K562 (cell line): ENCODE results near the gene PPIL1. TPM values are rescaled to one million over a fixed set of nuclear protein-coding genes. Genes with fewer than 3 reads are reported as not detected.

Source experiments
- ATAC-seq: fragments of 200-7000 bp; cut with Tn5 transposase; 3 replicates; pipeline ENCODE4 v1.9.1; 2020; ENCODE audit warnings: moderate library complexity
- BruUV-seq: library from RNA; stranded (reverse); fragments of 400-500 nt; replicated peaks from 2 replicates; lab custom pipeline; 2021; lab: Mats Ljungman, UMichigan
- CTCF ChIA-PET: fragments of 300-600 bp; formaldehyde crosslinking; extraction: SDS; loops from one replicate; lab custom pipeline; 2021; ENCODE audit warnings: low intra/inter-chr PET ratio; lab: Yijun Ruan, JAX
- POLR2A ChIA-PET: fragments of 300-600, 350-650 bp; sonication (Branson Sonifier 250); formaldehyde crosslinking; extraction: SDS; loops from one replicate; lab custom pipeline; 2021; ENCODE audit warnings: antibody characterized with exemption, inconsistent platforms; lab: Yijun Ruan, JAX
- DNase-seq, 4 experiments: peaks; one replicate each; pipeline versions ENCODE4 v3.0.0 to v3.0.0-alpha.2; 2011 to 2018; ENCODE audit warnings: low spot score in 3 of 4, mixed read lengths in 3 of 4; ENCODE audit errors: extremely low read depth in 1 of 4
- FAIRE-seq: peaks from 2 replicates; lab custom pipeline; 2011; peaks lifted over from hg19 to GRCh38; lab: Jason Lieb, UNC
- H2AFZ ChIP-seq: 2 replicates; pipeline ENCODE4 v1.6.0; 2011; ENCODE audit warnings: low read depth, low read length, control low read depth, inconsistent platforms
- H3K27ac ChIP-seq: fragments of 200-600 bp; 3 replicates; pipeline ENCODE4 v1.8.0; 2011; ENCODE audit warnings: low read depth, mild to moderate bottlenecking, control low read depth, inconsistent platforms, low read length, moderate library complexity, mixed read lengths; ENCODE audit errors: extremely low read depth
- H3K27me3 ChIP-seq, 2 experiments: fragments of 300-600 bp in 1 of 2; 2 replicates in 1 of 2; 3 replicates in 1 of 2; pipeline versions ENCODE4 v1.6.0 to v1.8.0; 2011; ENCODE audit warnings: inconsistent platforms in 2 of 2, low read length in 2 of 2, mild to moderate bottlenecking in 1 of 2, mixed read lengths in 1 of 2, moderate library complexity in 1 of 2; ENCODE audit not compliant: control insufficient read depth in 2 of 2, insufficient read depth in 2 of 2
- H3K36me3 ChIP-seq: fragments of 300-600 bp; 3 replicates; pipeline ENCODE4 v1.8.0; 2011; ENCODE audit warnings: mild to moderate bottlenecking, low read length, inconsistent platforms; ENCODE audit not compliant: control insufficient read depth, insufficient read depth
- H3K4me1 ChIP-seq, 2 experiments: fragments of 200-600 bp in 1 of 2; replicated peaks in 1 of 2; 2 replicates in 1 of 2; 3 replicates in 1 of 2; pipeline versions ENCODE4 v1.5.1 to v1.8.0; 2011; ENCODE audit warnings: inconsistent platforms in 2 of 2, low read length in 2 of 2, mild to moderate bottlenecking in 1 of 2, mixed read lengths in 1 of 2, moderate library complexity in 1 of 2; ENCODE audit not compliant: control insufficient read depth in 2 of 2, insufficient read depth in 2 of 2
- H3K4me2 ChIP-seq: 2 replicates; pipeline ENCODE4 v1.6.1; 2011; ENCODE audit warnings: low read length, control low read depth, inconsistent platforms, mixed read lengths; ENCODE audit not compliant: insufficient read depth
- H3K4me3 ChIP-seq: fragments of 200-600 bp; sonication (generic), shearing (Covaris generic); 2 replicates; pipeline ENCODE4 v1.5.1; 2016; ENCODE audit warnings: control low read depth, inconsistent platforms
- H3K79me2 ChIP-seq: fragments of 200-600 bp; 3 replicates; pipeline ENCODE4 v1.8.0; 2011; ENCODE audit warnings: low read length, inconsistent platforms; ENCODE audit not compliant: control insufficient read depth, insufficient read depth
- H3K9ac ChIP-seq, 2 experiments: 2 replicates each; pipeline versions ENCODE4 v1.6.0 to v1.6.1; 2011; ENCODE audit warnings: low read depth in 2 of 2, low read length in 2 of 2, control low read depth in 1 of 2, inconsistent platforms in 1 of 2, mild to moderate bottlenecking in 1 of 2, mixed read lengths in 1 of 2; ENCODE audit not compliant: insufficient read depth in 1 of 2
- H3K9me1 ChIP-seq: one replicate; pipeline ENCODE4 v1.6.0; 2011; ENCODE audit warnings: inconsistent platforms, mild to moderate bottlenecking, low read length, moderate library complexity; ENCODE audit not compliant: control insufficient read depth, insufficient read depth
- H3K9me3 ChIP-seq: replicated peaks from 2 replicates; pipeline ENCODE4 v1.5.1; 2011; ENCODE audit warnings: low read depth, low read length, inconsistent platforms; ENCODE audit not compliant: control insufficient read depth, insufficient read depth
- H4K20me1 ChIP-seq: replicated peaks from 2 replicates; pipeline ENCODE4 v1.6.1; 2011; ENCODE audit warnings: low read length, inconsistent platforms, mixed read lengths; ENCODE audit not compliant: control insufficient read depth, insufficient read depth
- ERF ChIP-seq: fragments of 450-650 bp; formaldehyde crosslinking; IDR thresholded peaks from 2 replicates; pipeline ENCODE4 v1.4.0; 2020; ENCODE audit warnings: mild to moderate bottlenecking, mixed read lengths
- GABPA ChIP-seq: fragments of 200-800 bp; sonication (Bioruptor generic); conservative IDR thresholded peaks from 2 replicates; pipeline ENCODE4 v1.6.1; 2016; ENCODE audit warnings: low read depth, missing genetic modification characterization, missing compliant biosample characterization
- JUND ChIP-seq, 2 experiments: IDR thresholded peaks; 2 replicates in 1 of 2; 3 replicates in 1 of 2; pipeline ENCODE4 v1.6.1; 2011; ENCODE audit warnings: borderline replicate concordance in 2 of 2, low read depth in 2 of 2, low read length in 2 of 2, improper control_type of control experiment in 1 of 2, missing biosample characterization in 1 of 2, missing genetic modification characterization in 1 of 2, missing genetic modification reagents in 1 of 2
- MAZ ChIP-seq, 2 experiments: fragments of 450-650 bp in 1 of 2; sonication (generic) in 1 of 2; formaldehyde crosslinking; IDR thresholded peaks in 1 of 2; conservative IDR thresholded peaks in 1 of 2; 2 replicates each; pipeline versions ENCODE4 v1.4.0 to v1.5.0; 2020; ENCODE audit warnings: mild to moderate bottlenecking in 1 of 2, missing genetic modification reagents in 1 of 2
- MBD2 ChIP-seq: sonication (generic); IDR thresholded peaks from 2 replicates; pipeline ENCODE4 v1.6.1; 2016; ENCODE audit warnings: low read depth, borderline replicate concordance
- PHB ChIP-seq: fragments of 250-450 bp; sonication (Bioruptor Pico); IDR thresholded peaks from 2 replicates; pipeline ENCODE4 v1.5.0; 2021
- XRCC5 ChIP-seq: fragments of 200-400 bp; formaldehyde crosslinking; IDR thresholded peaks from 2 replicates; pipeline ENCODE4 v1.6.1; 2017; ENCODE audit warnings: low read depth, mild to moderate bottlenecking, low read length
- ZFX ChIP-seq: sonication (generic); formaldehyde crosslinking; IDR thresholded peaks from 2 replicates; pipeline ENCODE4 v1.8.0; 2022; ENCODE audit warnings: mild to moderate bottlenecking, missing genetic modification reagents, moderate library complexity
- ZNF639 ChIP-seq, 2 experiments: fragments of 200-800 bp in 1 of 2; sonication (Bioruptor generic) in 1 of 2; sonication (generic) in 1 of 2; formaldehyde crosslinking in 1 of 2; IDR thresholded peaks in 1 of 2; conservative IDR thresholded peaks in 1 of 2; 2 replicates each; pipeline versions ENCODE4 v1.5.0 to v1.6.1; 2016 to 2020; ENCODE audit warnings: missing compliant biosample characterization in 1 of 2, missing genetic modification characterization in 1 of 2, missing genetic modification reagents in 1 of 2
- WGBS: fragments of 100-300 bp; shearing (Covaris generic); methylation state at CpG from one replicate; pipeline ENCODE4 v1.1.6; 2016; ENCODE audit warnings: low coverage, mixed read lengths; ENCODE audit not compliant: insufficient coverage; ENCODE audit errors: missing lambda C conversion rate; 5-methylcytosine and 5-hydroxymethylcytosine counted together
- in situ Hi-C: fragments of 300-500 bp; cut with MboI; formaldehyde crosslinking; loops from 4 replicates; pipeline ENCODE4 v1.15.0; 2018; ENCODE audit warnings: inconsistent platforms, mixed read lengths
- intact Hi-C: fragments of 100-400 bp; cut with micrococcal nuclease; formaldehyde crosslinking; loops from 2 replicates; pipeline ENCODE4 v1.14.2; 2022
- polyA plus RNA-seq, 8 experiments: library from polyadenylated mRNA; depleted of rRNA in 4 of 8; stranded (reverse) in 5 of 8; unstranded in 3 of 8; fragments of >200 nt; fragmentation: Nextera tagmentation in 2 of 8; fragmentation: Illumina TruSeq in 1 of 8; extraction: Ambion mirVana in 2 of 8; extraction: Trizol in 1 of 8; gene quantifications; 2 replicates each; pipeline versions ENCODE4 v1.2.1 to v1.2.3, GENCODE V29; 2011 to 2014; ENCODE audit warnings: inconsistent platforms in 1 of 8, missing spikeins in 1 of 8
- total RNA-seq, 7 experiments: library from RNA; depleted of rRNA in 6 of 7; stranded (reverse); fragments of >200 nt in 6 of 7; fragmentation: Illumina TruSeq in 2 of 7; extraction: Trizol in 2 of 7; gene quantifications; 2 replicates each; pipeline versions ENCODE4 v1.2.1 to v1.2.3, GENCODE V29; 2011 to 2021; ENCODE audit warnings: low replicate concordance in 1 of 7
- TF ChIP-seq, protein P1 (sequence below): fragments of 450-650 bp; formaldehyde crosslinking; IDR thresholded peaks from 2 replicates; pipeline ENCODE4 v1.4.0; 2020; ENCODE audit warnings: mild to moderate bottlenecking, moderate library complexity
- TF ChIP-seq, protein P2 (sequence below), 2 experiments: IDR thresholded peaks in 1 of 2; conservative IDR thresholded peaks in 1 of 2; 2 replicates each; pipeline ENCODE4 v1.6.1; 2016; ENCODE audit warnings: low read depth in 2 of 2, mild to moderate bottlenecking in 1 of 2, missing compliant biosample characterization in 1 of 2, missing genetic modification characterization in 1 of 2, moderate library complexity in 1 of 2
- TF ChIP-seq, protein P3 (sequence below): fragments of 250-450 bp; sonication (Bioruptor Pico); IDR thresholded peaks from 2 replicates; pipeline ENCODE4 v1.8.0; 2021; ENCODE audit warnings: moderate library complexity, mild to moderate bottlenecking, inconsistent platforms

The PPIL1 gene
- total and polyA plus RNA-seq, 9 of the 15 experiments (the other 6 are each of a cell fraction or from before 2014, with no cell fraction given), result 65.8 to 205 (median 130) TPM

DNA sequence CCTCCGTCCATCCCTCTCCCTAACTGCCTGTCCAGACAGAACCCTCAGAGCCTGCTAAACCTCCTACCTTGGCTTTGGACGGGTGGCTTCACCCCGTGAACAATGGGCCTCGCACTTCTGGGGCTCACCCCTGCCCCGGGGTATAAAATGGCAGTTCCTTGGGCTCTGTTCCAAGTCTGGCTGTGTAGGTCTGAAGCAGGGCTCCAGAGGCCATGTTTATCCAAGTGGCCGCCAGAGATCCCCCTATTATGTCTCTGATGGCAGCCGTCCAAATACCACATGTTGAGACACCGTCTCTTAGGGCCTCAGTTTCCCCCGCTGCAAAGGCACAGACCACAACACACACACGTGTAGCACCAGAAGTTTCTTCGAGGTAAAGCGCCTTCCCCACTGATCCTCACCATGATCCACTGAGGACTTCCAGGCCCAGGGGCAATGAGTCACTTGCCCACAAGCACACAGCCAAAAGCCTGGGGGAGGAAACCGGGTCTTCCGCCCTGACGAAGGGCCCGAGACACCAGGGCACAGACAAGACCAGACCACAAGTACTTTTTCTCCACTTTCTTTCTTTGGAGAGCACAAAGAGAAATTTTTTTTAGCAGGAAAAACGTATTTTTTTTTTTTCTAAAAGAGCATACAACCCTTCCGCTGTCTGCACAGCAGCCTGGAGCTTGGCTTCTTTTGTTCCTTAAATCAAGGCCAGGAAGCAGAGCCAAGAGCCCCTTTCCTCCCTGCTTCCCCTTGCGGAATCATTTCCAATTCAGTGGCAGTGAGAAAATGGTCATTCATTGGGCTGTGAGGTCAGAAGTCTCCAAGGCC, 47.1 kb downstream of the PPIL1 start:
- ChIA-PET POLR2A (interaction anchor here (0.6 to 2.4 kb wide), 5 partner anchors 8 to 143 kb away, joined by 3 to 7 read pairs (median 3); no protein-coding TSS in a partner anchor), CTCF (no interaction called here)
- H3K27ac ChIP-seq, result 0 out of 3 replicates have a peak overlapping the region, but pooled peaks have one; percentile 3
- H2AFZ ChIP-seq, result peak overlapping the region; percentile 81
- H3K9ac ChIP-seq, result peak overlapping the region; percentile 9 to 75; a peak in 3 of 4 replicates
- peak; percentile 51 for FAIRE-seq
- H3K4me3 ChIP-seq, result no peak overlapping the region
- BruUV-seq, result no TSS peak
- H3K4me1 ChIP-seq, result peaks cover 20 to 45% of the 10 kb centered on the region in 2 experiments
- H3K27me3 ChIP-seq, result no peaks in the 10 kb centered on the region
- H4K20me1 ChIP-seq, result no peaks in the 10 kb centered on the region
- in situ Hi-C loops (no loop called here), intact Hi-C loops (no loop called here)
- no peaks in the 10 kb centered on the region for H3K9me3 ChIP-seq
- peak overlapping the region; percentile 11; the same call in 1 of the 2 replicates for H3K4me2 ChIP-seq
- peak; percentile 37; the same call in 2 of the 3 replicates for ATAC-seq
- no peaks in the 10 kb centered on the region for H3K36me3 ChIP-seq
- no peaks in the 10 kb centered on the region for H3K79me2 ChIP-seq
- 33% methylated on average over 19 of the region's 19 CpGs for WGBS
- DNase-seq, result peak; percentile 69 to 78 (median 71)
- no peaks in the 10 kb centered on the region for H3K9me1 ChIP-seq
- TF ChIP-seq ERF (CRISPR knock-in tag) (peak; percentile 84; the same call in 1 of the 2 replicates), MAZ (CRISPR knock-in tag; conservative IDR thresholded peaks at IDR 0.05 in 1 of 2, IDR thresholded peaks at IDR 0.05 in 1 of 2) (peak; percentile 39 to 43; a peak in 2 of 4 replicates), GABPA (tag) (peak; percentile 53), MBD2 (no peak), XRCC5 (0 out of 2 replicates have a peak, but pooled peaks have one; percentile 52), JUND (IDR thresholded peaks at IDR 0.05; ENCODE audit: borderline replicate concordance, low read depth, low read length) (peak; percentile 89), JUND (tag; IDR thresholded peaks at IDR 0.05; ENCODE audit: borderline replicate concordance, low read depth, low read length) (peak; percentile 79; the same call in 1 of the 3 replicates), ZFX (CRISPR knock-in tag) (peak; percentile 25), PHB (CRISPR knock-in tag) (no peak), ZNF639 (CRISPR knock-in tag; conservative IDR thresholded peaks at IDR 0.05 in 1 of 2, IDR thresholded peaks at IDR 0.05 in 1 of 2) (peak in 1 of 2 experiments; percentile 81; a peak in 2 of 4 replicates)
- TF ChIP-seq, protein P1, sequence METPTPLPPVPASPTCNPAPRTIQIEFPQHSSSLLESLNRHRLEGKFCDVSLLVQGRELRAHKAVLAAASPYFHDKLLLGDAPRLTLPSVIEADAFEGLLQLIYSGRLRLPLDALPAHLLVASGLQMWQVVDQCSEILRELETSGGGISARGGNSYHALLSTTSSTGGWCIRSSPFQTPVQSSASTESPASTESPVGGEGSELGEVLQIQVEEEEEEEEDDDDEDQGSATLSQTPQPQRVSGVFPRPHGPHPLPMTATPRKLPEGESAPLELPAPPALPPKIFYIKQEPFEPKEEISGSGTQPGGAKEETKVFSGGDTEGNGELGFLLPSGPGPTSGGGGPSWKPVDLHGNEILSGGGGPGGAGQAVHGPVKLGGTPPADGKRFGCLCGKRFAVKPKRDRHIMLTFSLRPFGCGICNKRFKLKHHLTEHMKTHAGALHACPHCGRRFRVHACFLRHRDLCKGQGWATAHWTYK (CRISPR knock-in tag), result peak; percentile 59; the same call in 1 of the 2 replicates
- TF ChIP-seq, protein P2, sequence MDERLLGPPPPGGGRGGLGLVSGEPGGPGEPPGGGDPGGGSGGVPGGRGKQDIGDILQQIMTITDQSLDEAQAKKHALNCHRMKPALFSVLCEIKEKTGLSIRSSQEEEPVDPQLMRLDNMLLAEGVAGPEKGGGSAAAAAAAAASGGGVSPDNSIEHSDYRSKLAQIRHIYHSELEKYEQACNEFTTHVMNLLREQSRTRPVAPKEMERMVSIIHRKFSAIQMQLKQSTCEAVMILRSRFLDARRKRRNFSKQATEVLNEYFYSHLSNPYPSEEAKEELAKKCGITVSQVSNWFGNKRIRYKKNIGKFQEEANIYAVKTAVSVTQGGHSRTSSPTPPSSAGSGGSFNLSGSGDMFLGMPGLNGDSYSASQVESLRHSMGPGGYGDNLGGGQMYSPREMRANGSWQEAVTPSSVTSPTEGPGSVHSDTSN (CRISPR knock-in tag; IDR thresholded peaks at IDR 0.05; ENCODE audit: low read depth), result no peak
- TF ChIP-seq, protein P2 (tag; conservative IDR thresholded peaks at IDR 0.05; ENCODE audit: low read depth), result no peak
- TF ChIP-seq, protein P3, sequence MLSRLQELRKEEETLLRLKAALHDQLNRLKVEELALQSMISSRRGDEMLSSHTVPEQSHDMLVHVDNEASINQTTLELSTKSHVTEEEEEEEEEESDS (CRISPR knock-in tag), result no peak
